ENCODE measurements around the gene ANK3.

ANK3 gene

DNA sequence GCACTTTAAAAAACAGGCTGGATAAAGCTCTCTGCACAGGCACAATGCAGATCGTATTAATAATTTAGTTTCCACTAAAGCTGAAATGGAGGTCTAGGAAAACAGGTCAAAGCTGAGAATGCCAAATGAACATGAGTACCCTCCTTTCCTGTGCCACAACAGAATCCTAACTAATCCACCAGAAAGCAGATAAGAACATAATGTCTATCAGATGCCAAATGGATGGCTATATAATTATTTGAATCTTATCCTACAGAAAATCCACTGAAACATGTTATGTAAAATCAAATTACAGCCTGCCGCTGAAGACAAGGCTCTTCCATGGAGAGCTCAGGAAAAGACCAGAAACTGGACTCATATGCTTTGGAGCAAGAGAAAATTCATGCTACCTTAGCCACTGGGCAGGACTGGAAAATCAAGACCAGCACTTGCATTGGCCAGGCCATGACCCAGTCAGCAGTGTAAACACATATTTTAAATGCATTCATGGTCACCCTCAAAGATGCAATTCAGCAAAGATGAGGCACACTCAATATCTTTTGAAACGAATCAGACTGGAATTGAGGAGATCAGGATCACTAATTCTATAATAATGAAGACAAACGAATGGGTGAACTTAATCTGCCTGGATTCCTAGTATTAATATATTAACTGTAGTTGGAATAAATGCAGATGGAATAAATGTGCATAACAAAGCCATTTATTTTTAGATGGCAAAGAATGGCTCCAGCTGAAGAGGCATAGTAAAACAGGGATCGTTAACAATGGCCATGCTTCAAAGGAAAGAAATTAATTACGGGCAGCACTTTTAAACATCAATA lies 13.2 kb downstream of the ANK3 start:
- DNase-seq = no peak

DNA sequence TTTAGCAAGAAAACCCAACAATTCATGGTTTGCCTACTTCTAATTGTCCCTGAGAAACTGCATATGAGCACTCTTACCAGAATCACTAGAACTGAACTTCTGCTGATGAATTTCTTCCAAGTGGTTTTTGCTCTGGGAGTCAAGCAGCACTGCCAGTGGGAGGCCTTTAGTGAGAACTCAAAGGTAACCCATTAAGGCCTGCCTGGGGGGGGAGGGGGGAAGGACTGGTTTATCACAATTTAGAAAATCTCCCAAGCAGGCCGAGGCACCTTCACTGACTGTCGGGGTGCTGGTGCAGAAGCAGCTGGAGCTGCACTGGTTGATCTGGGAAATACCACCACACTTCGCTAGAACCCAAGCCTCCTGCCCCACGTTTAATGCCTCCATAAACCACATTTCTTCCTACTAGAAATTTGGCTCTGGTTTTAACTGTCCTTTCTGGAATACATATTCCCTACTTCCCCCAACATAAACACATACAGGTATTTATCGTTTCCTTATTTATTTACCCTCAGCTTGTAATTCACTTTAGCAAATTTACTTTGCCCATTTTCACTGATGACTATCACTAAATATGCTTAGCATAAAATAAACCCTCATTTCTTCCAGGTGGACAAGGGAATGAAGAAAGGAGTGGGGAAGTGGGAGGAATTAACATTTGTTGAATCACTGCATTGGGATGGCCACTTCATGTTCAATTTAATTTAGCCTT lies 14.2 kb downstream of the ANK3 start:
- no peak for DNase-seq

DNA sequence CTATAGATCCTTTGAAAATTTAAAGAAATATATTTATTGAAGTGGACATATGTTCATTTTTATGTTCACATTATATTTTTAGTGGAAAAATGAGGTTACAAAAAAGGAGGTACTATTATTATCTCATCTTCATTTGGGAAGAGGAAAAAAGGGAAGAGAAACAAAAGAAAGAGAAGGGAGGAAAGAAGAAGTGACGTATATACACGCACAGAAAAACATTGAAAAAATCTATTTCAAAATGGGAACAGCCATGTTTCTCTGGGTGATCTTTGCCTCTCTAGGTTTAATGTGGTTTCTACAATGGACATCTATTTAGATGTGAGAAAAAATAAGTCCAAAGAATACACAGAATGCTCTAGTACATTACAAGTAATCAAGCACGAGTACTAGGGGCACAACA lies 14.8 kb downstream of the ANK3 start:
- no peak for DNase-seq

- DNase-seq = no peak
These were observed 17.2 kb downstream of the ANK3 start for GRCh38 chr10:60372436-60372835.

GRCh38 chr10:60369547-60369930 lies 20.1 kb downstream of the ANK3 start:
- DNase-seq = no peak

- DNase-seq = no peak
These were observed 20.7 kb downstream of the ANK3 start for GRCh38 chr10:60368875-60369546.

DNA sequence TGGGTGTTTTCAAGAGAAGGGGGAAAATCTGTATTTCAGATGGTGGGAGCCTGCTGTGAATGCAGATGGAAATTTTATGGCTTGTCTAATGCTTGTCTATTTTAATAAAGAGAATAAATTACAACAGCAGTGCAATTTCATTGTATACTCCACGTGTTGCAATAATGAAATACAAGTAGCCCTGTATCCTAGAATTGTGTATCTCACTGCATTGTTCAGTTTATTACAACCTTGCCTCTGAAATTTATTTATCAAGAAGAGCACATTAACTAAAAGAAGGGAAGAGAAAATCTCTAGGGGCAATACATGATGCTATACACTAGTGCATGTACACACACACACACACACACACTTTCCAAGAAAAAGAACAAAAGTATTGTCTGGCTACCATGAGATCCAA lies 21.8 kb downstream of the ANK3 start:
- no peak for DNase-seq

GRCh38 chr10:60367431-60367830 lies 22.2 kb downstream of the ANK3 start:
- no peak for DNase-seq

DNA sequence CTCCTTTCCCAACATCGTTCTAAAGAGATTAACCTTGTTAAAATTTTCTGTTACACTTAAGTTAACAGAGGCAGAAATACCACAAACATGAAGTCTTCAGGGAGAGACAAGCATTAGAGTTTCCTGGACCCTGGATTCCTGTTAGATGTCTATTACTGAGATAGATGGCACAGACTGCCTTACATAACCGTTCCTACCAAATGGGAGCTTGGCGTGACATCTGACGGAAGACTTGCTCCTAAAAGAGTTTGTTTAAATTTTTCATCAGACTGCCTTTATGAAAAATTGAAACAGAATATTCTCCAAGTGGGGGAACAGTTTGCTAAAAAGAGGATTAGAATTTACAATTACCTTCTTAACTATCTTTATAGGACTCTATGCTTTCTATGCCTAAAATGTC lies 22.7 kb downstream of the ANK3 start:
- no peak for DNase-seq

DNA sequence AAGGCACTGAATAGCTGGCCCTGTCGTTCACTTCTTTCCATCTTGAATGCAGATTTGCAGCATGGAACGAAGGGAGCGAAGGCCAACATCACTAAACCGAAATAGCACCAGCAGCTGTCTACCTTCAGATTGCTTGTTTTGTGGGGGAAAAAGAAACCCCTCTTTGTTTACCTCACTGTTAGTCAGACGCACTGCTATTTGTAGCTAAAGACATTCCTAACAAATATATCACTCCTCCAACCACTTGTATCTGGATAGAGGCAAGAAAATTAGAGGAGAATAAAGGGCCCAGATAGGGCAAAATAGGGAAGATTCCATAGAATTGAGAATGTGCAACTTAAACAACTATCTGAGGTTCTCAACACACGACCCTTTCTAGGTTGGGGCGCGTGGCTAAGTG lies 26.5 kb downstream of the ANK3 start:
- DNase-seq = no peak

DNA sequence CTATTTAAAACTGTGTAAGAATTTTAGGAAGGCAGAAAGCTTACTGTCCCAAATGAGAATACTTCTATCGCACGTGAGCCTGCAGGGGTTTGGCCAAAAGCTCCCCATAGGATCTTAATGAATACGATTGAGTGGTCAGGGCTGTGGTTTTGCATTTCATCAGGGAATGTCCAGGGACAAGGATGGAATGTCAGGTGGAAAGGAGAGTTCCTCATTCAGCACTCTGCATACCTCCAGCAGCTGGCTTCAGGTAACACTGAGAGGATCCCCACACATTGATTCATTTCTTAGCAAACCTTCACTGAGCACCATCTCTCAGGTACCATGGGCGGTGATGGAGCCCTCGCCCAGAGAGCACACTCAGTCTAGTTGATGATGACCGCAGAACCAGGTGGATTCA lies 27.2 kb downstream of the ANK3 start:
- no peak for DNase-seq

DNA sequence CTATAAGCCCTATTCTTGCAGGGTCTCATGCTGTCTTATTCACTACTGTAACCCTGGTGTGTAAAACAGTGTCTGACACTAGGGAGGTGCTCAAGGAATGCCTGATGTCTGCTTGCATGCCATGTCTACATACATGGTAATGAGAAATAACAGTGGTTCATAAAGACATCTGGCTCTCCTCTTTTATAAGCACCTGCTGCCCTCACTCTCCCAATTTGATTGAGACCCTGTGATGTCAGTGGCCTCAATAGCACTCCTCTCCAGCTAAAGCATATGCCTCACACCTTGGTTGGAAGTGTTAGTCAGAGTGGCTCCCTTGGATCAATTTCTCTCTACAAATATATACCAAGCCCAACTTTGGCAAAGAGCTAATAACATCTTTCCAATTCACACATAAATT lies 30.6 kb downstream of the ANK3 start:
- DNase-seq = no peak

DNA sequence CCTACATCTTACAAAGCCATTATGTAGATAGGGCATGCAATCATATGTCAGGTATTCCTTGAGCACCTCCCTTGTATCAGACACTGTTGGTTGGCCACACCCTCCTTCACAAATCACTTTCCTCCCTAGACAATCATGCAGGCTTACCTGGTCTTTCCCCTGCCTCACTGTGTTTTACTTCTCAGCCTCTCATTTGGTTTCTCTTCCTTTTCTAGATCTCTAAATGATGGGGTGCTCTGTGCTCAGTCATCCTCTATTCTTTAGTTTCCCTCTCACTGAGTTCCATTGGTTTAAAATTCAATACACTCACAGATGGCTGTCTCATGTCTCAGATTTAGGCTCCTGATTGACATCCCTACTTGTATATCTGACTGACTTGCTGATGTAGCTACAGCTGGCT lies 31.4 kb downstream of the ANK3 start:
- no peak for DNase-seq

- no peak for DNase-seq
These were observed 36.0 kb downstream of the ANK3 start for GRCh38 chr10:60353519-60354258.

- no peak for DNase-seq
These were observed 37.6 kb downstream of the ANK3 start for GRCh38 chr10:60352105-60352504.

DNA sequence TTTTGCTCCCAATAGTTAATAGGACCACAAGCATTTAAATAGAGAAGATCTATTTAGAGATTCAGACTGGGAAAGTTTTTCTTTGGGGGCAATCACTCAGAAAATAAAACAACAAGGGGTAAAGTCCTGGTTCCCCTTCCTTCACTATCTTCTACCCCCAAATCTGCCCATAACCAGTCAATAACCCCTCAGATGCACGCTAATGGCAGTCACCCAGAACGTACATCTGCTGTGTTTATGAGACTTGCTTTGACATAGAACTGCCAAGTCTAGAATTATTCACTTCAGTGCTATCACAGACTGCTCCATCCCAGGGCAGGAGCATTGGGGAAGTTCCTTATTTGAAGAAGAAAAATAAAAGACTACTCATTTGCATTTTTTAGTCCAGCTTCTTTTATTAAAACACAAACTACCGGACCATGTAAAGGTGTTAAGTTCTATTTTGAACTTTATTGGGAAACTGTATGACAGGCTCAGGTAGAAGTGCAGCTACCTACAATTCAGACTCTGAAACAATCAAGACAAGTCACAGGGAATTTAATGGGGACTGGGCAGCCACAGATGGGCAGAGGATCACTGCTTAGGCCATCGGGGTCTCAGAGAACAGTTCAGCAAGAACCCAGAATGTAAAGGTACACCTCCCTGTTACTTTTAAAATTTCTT lies 38.4 kb downstream of the ANK3 start:
- DNase-seq = no peak

GRCh38 chr10:60350400-60350799 lies 39.3 kb downstream of the ANK3 start:
- no peak for DNase-seq

- DNase-seq = no peak
These were observed 40.2 kb downstream of the ANK3 start for GRCh38 chr10:60349426-60349825.

- DNase-seq = no peak
These were observed 40.7 kb downstream of the ANK3 start for GRCh38 chr10:60348982-60349381.

- no peak for DNase-seq
These were observed 42.4 kb downstream of the ANK3 start for GRCh38 chr10:60347270-60347669.

DNA sequence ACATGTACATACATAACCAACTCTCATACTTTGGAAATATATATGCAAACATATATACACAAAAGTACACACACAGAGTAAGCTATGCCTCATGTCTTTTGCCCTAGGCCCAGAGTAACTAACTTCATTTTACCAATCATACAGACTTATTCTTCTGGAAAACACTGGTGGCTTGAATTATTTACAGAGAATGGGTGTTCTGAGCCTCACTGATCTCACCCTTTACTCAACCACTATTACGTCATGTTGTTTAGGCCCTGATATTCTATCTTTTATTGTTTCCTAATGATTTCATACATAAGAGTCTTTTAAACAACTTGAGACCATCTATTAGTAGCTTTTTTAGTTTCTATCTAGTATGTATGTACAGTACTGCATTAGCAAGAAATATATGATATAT lies 43.0 kb downstream of the ANK3 start:
- no peak for DNase-seq

- DNase-seq = no peak
These were observed 46.4 kb downstream of the ANK3 start for GRCh38 chr10:60343254-60343653.

- no peak for DNase-seq
These were observed 47.7 kb downstream of the ANK3 start for GRCh38 chr10:60341969-60342368.

All from stimulated activated CD4-positive, alpha-beta T cell treated with anti-CD3 and anti-CD28 coated beads, Interleukin-2, amount 100 ng/mL, for 24 hours (primary cell).